ENCODE results near the gene KCNAB3.

Gene KCNAB3

DNA sequence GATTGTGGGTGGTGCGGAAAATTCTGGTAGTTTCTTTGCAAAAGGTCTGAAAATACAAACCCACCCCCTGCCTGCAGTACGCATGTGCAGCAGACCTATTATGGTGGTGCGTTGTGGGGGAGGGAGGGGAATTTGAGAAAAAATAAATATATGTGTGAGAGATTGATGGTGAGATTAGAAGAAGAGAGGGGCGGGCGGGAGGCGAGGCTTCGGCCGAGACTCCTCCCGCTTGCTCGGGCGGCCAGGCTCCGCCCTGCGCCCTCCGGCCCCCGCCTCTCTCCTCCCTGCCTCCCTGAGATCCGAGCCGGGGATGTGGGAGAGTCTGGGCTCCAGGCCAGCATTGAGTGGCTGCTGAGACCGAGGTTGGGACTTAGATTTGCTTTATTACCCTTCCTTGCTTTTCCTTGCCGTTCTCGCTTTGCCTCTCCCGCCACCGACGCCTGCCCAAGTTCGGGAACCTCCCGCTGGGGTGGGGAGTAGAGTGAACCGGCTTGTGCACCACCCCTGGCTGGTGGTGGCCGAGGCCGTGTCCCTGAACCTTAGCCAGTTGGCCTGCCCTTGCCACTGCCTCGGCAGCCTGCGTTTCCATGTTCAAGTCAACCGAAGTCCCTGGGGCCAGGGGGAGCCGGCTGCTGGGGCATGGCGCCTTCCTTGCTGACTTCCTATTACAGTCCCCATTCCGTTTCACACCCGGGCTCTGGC lies 42.0 kb downstream of the KCNAB3 start (continued):
- TF ChIP-seq, protein P1, sequence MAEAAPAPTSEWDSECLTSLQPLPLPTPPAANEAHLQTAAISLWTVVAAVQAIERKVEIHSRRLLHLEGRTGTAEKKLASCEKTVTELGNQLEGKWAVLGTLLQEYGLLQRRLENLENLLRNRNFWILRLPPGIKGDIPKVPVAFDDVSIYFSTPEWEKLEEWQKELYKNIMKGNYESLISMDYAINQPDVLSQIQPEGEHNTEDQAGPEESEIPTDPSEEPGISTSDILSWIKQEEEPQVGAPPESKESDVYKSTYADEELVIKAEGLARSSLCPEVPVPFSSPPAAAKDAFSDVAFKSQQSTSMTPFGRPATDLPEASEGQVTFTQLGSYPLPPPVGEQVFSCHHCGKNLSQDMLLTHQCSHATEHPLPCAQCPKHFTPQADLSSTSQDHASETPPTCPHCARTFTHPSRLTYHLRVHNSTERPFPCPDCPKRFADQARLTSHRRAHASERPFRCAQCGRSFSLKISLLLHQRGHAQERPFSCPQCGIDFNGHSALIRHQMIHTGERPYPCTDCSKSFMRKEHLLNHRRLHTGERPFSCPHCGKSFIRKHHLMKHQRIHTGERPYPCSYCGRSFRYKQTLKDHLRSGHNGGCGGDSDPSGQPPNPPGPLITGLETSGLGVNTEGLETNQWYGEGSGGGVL (tag by site-specific recombination; IDR thresholded peaks at IDR 0.05) = peak; percentile 98
- TF ChIP-seq ZNF600 (tag by site-specific recombination; IDR thresholded peaks at IDR 0.05) (peak; percentile 92), PRDM6 (tag by site-specific recombination; IDR thresholded peaks at IDR 0.05) (peak; percentile 77), ZNF639 (tag by site-specific recombination; IDR thresholded peaks at IDR 0.05) (0 out of 2 replicates have a peak, but pooled peaks have one; percentile 37), ZNF341 (tag by site-specific recombination; IDR thresholded peaks at IDR 0.05; ENCODE audit: low read depth) (peak; percentile 100), WT1 (tag by site-specific recombination; IDR thresholded peaks at IDR 0.05) (peak; percentile 95), KLF8 (tag by site-specific recombination; IDR thresholded peaks at IDR 0.05) (peak; percentile 75), ZNF670 (tag by site-specific recombination; IDR thresholded peaks at IDR 0.05; ENCODE audit: low read depth) (no peak), ZNF169 (tag by site-specific recombination; IDR thresholded peaks at IDR 0.05) (no peak), PRDM1 (tag by site-specific recombination; IDR thresholded peaks at IDR 0.05) (peak; percentile 57; the same call in 1 of the 2 replicates), ZBTB8A (tag by site-specific recombination; IDR thresholded peaks at IDR 0.05) (peak; percentile 82), ZNF391 (tag by site-specific recombination; IDR thresholded peaks at IDR 0.05; ENCODE audit: borderline replicate concordance, low read depth) (no peak; the same call in 1 of the 2 replicates), ZBTB49 (tag by site-specific recombination; IDR thresholded peaks at IDR 0.05; ENCODE audit: low read depth) (no peak), ZNF248 (tag by site-specific recombination; IDR thresholded peaks at IDR 0.05) (no peak), ZBTB17 (tag by site-specific recombination; IDR thresholded peaks at IDR 0.05) (peak; percentile 91), EGR2 (tag by site-specific recombination; IDR thresholded peaks at IDR 0.05; ENCODE audit: low read depth) (peak; percentile 77), ZNF184 (tag by site-specific recombination; IDR thresholded peaks at IDR 0.05) (0 out of 2 replicates have a peak, but pooled peaks have one; percentile 16), ZBTB44 (tag by site-specific recombination; IDR thresholded peaks at IDR 0.05) (0 out of 2 replicates have a peak, but pooled peaks have one; percentile 3), ZNF501 (tag by site-specific recombination; IDR thresholded peaks at IDR 0.05) (peak; percentile 87), ZNF514 (tag by site-specific recombination; IDR thresholded peaks at IDR 0.05) (no peak), ZNF335 (tag by site-specific recombination; conservative IDR thresholded peaks at IDR 0.05) (peak; percentile 54; the same call in 1 of the 2 replicates), ZFP69B (tag by site-specific recombination; IDR thresholded peaks at IDR 0.05) (0 out of 2 replicates have a peak, but pooled peaks have one; percentile 36), ZNF521 (tag by site-specific recombination; IDR thresholded peaks at IDR 0.05) (no peak)
- TF ChIP-seq, protein P2, sequence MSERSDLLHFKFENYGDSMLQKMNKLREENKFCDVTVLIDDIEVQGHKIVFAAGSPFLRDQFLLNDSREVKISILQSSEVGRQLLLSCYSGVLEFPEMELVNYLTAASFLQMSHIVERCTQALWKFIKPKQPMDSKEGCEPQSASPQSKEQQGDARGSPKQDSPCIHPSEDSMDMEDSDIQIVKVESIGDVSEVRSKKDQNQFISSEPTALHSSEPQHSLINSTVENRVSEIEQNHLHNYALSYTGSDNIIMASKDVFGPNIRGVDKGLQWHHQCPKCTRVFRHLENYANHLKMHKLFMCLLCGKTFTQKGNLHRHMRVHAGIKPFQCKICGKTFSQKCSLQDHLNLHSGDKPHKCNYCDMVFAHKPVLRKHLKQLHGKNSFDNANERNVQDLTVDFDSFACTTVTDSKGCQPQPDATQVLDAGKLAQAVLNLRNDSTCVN (tag by site-specific recombination; optimal IDR thresholded peaks at IDR 0.05) = peak; percentile 28
- TF ChIP-seq, protein P3, sequence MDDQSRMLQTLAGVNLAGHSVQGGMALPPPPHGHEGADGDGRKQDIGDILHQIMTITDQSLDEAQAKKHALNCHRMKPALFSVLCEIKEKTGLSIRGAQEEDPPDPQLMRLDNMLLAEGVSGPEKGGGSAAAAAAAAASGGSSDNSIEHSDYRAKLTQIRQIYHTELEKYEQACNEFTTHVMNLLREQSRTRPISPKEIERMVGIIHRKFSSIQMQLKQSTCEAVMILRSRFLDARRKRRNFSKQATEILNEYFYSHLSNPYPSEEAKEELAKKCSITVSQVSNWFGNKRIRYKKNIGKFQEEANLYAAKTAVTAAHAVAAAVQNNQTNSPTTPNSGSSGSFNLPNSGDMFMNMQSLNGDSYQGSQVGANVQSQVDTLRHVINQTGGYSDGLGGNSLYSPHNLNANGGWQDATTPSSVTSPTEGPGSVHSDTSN (CRISPR knock-in tag; IDR thresholded peaks at IDR 0.05) = 0 out of 2 replicates have a peak, but pooled peaks have one; percentile 62

Measured in HEK293 (cell line).